Fibroblast of lung (primary cell): ENCODE measurements around the gene RYR1. TPM values are rescaled to one million over a fixed set of nuclear protein-coding genes. Genes with fewer than 3 reads are reported as not detected.

Source experiments
- DNase-seq, 2 donors: peaks; one replicate each; pipeline versions ENCODE4 v3.0.0 to v3.0.0-alpha.2; 2010; ENCODE audit warnings: low read depth in 2 of 2
- H2AFZ ChIP-seq: 2 replicates; pipeline ENCODE4 v1.5.1; 2012; ENCODE audit warnings: low read length, control low read depth, inconsistent platforms
- H3K27ac ChIP-seq: 2 replicates; pipeline ENCODE4 v1.5.1; 2011; ENCODE audit warnings: low read length, control low read depth; ENCODE audit not compliant: insufficient read depth
- H3K27me3 ChIP-seq: 2 replicates; pipeline ENCODE4 v1.5.1; 2011; ENCODE audit warnings: mild to moderate bottlenecking, low read length; ENCODE audit not compliant: control insufficient read depth, insufficient read depth
- H3K36me3 ChIP-seq: 2 replicates; pipeline ENCODE4 v1.5.1; 2011; ENCODE audit warnings: low read length; ENCODE audit not compliant: control insufficient read depth, insufficient read depth
- H3K4me1 ChIP-seq: 2 replicates; pipeline ENCODE4 v1.5.1; 2011; ENCODE audit warnings: low read length; ENCODE audit not compliant: control insufficient read depth, insufficient read depth; ENCODE audit errors: extremely low read depth
- H3K4me2 ChIP-seq: 2 replicates; pipeline ENCODE4 v1.5.1; 2011; ENCODE audit warnings: low read length, control low read depth; ENCODE audit not compliant: insufficient read depth; ENCODE audit errors: extremely low read depth
- H3K4me3 ChIP-seq, 4 experiments: fragments of 200-600 bp in 1 of 4; sonication (generic) in 1 of 4; replicated peaks in 1 of 4; 2 replicates each; pipeline ENCODE4 v1.5.1; 2011 to 2016; ENCODE audit warnings: low read length in 4 of 4, low read depth in 3 of 4, mild to moderate bottlenecking in 3 of 4, control low read depth in 2 of 4, inconsistent platforms in 1 of 4, mixed read lengths in 1 of 4; ENCODE audit not compliant: insufficient read depth in 1 of 4; ENCODE audit errors: control extremely low read depth in 1 of 4
- H3K79me2 ChIP-seq: 2 replicates; pipeline ENCODE4 v1.5.1; 2012; ENCODE audit warnings: mild to moderate bottlenecking, low read length, inconsistent platforms; ENCODE audit not compliant: control insufficient read depth, insufficient read depth
- H3K9ac ChIP-seq: 2 replicates; pipeline ENCODE4 v1.5.1; 2011; ENCODE audit warnings: mild to moderate bottlenecking, low read length, control low read depth; ENCODE audit not compliant: insufficient read depth
- H3K9me3 ChIP-seq: 2 replicates; pipeline ENCODE4 v1.5.1; 2012; ENCODE audit warnings: low read depth, low read length; ENCODE audit not compliant: control insufficient read depth, insufficient read depth
- H4K20me1 ChIP-seq: 2 replicates; pipeline ENCODE4 v1.5.1; 2011; ENCODE audit warnings: low read length; ENCODE audit not compliant: control insufficient read depth, insufficient read depth; ENCODE audit errors: extremely low read depth
- EZH2 ChIP-seq: IDR thresholded peaks from 2 replicates; pipeline ENCODE4 v1.5.1; 2012; ENCODE audit warnings: low read length, control low read depth, mild to moderate bottlenecking; ENCODE audit errors: missing control alignments
- polyA plus RNA-seq, 2 donors: library from polyadenylated mRNA; depleted of rRNA in 1 of 2; stranded (reverse) in 1 of 2; unstranded in 1 of 2; fragments of >200 nt; gene quantifications; 2 replicates each; pipeline ENCODE4 v1.2.1, GENCODE V29; 2011 to 2012; ENCODE audit warnings: missing spikeins in 1 of 2
- total RNA-seq: library from RNA; depleted of rRNA; stranded (reverse); fragments of >200 nt; gene quantifications from 2 replicates; pipeline ENCODE4 v1.2.1, GENCODE V29; 2014
- TF ChIP-seq, protein P1 (sequence below), 2 donors: IDR thresholded peaks in 1 of 2; conservative IDR thresholded peaks in 1 of 2; 1 replicate in 1 of 2; 2 replicates in 1 of 2; pipeline ENCODE4 v1.5.1; 2011 to 2012; ENCODE audit warnings: low read length in 2 of 2, control low read depth in 1 of 2, inconsistent platforms in 1 of 2, low read depth in 1 of 2, mild to moderate bottlenecking in 1 of 2

RYR1 gene
- total and polyA plus RNA-seq, 2 donors (not counting 1 experiment from before 2014, with no cell fraction given) = under 0.01 TPM

GRCh38 chr19:38385057-38385803 is 48.3 kb upstream of the RYR1 start:
- Histone ChIP-seq H3K27ac (no peak overlapping the region), H3K9me3 (no peaks in the 10 kb centered on the region), H2AFZ (no peak overlapping the region), H3K36me3 (peaks cover 13% of the 10 kb centered on the region), H3K4me2 (no peak overlapping the region), H3K4me3 (no peak overlapping the region), H3K4me1 (peaks cover 6% of the 10 kb centered on the region), H3K79me2 (peaks cover 11% of the 10 kb centered on the region), H3K27me3 (no peaks in the 10 kb centered on the region), H4K20me1 (no peaks in the 10 kb centered on the region), H3K9ac (no peak overlapping the region)
- TF ChIP-seq EZH2 = no peak
- TF ChIP-seq, protein P1, sequence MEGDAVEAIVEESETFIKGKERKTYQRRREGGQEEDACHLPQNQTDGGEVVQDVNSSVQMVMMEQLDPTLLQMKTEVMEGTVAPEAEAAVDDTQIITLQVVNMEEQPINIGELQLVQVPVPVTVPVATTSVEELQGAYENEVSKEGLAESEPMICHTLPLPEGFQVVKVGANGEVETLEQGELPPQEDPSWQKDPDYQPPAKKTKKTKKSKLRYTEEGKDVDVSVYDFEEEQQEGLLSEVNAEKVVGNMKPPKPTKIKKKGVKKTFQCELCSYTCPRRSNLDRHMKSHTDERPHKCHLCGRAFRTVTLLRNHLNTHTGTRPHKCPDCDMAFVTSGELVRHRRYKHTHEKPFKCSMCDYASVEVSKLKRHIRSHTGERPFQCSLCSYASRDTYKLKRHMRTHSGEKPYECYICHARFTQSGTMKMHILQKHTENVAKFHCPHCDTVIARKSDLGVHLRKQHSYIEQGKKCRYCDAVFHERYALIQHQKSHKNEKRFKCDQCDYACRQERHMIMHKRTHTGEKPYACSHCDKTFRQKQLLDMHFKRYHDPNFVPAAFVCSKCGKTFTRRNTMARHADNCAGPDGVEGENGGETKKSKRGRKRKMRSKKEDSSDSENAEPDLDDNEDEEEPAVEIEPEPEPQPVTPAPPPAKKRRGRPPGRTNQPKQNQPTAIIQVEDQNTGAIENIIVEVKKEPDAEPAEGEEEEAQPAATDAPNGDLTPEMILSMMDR (conservative IDR thresholded peaks at IDR 0.05 in 1 of 2, IDR thresholded peaks at IDR 0.05 in 1 of 2; ENCODE audit: low read depth in 1 of 2, low read length in 2 of 2) = no peak
- no peak for DNase-seq

DNA sequence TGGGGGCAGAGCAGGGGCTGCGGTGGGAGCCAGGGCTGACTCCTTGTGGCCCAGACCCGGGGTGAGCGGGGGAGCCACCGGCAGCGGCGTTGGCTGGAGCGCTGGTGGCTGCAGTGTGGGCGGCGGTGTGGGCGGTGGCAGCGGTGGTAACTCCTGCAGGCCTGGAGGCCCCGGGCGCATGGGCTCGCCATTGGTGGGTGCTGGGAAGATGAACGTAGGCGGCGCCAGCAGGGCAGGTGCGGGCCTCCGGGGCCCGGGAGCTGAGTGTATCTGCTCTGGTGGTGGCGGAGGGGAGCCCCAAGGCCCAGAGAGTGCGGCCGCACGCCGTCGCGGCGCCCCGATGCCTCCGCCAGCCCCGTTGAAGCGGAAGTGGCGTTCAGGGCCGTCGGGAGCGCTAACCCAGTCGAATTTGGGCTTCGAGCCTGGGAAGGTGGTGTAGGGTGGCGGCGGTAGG is 47.7 kb upstream of the RYR1 start:
- H3K4me1 ChIP-seq = peaks cover 6% of the 10 kb centered on the region
- peaks cover 13% of the 10 kb centered on the region for H3K36me3 ChIP-seq
- H3K79me2 ChIP-seq = peaks cover 14% of the 10 kb centered on the region
- no peak overlapping the region for H2AFZ ChIP-seq
- no peaks in the 10 kb centered on the region for H3K27me3 ChIP-seq
- H4K20me1 ChIP-seq = no peaks in the 10 kb centered on the region
- no peak overlapping the region for H3K9ac ChIP-seq
- no peaks in the 10 kb centered on the region for H3K9me3 ChIP-seq
- no peak for DNase-seq
- no peak for TF ChIP-seq EZH2
- TF ChIP-seq, protein P1 (conservative IDR thresholded peaks at IDR 0.05 in 1 of 2, IDR thresholded peaks at IDR 0.05 in 1 of 2; ENCODE audit: low read depth in 1 of 2, low read length in 2 of 2) = no peak
- H3K27ac ChIP-seq = no peak overlapping the region
- H3K4me3 ChIP-seq = no peak overlapping the region
- H3K4me2 ChIP-seq = no peak overlapping the region

GRCh38 chr19:38386300-38386970 is 47.1 kb upstream of the RYR1 start:
- Histone ChIP-seq H3K36me3 (peaks cover 11% of the 10 kb centered on the region), H3K4me1 (peaks cover 6% of the 10 kb centered on the region), H3K27ac (peak overlapping the region; percentile 34), H3K4me3 (no peak overlapping the region), H3K9ac (no peak overlapping the region), H3K9me3 (no peaks in the 10 kb centered on the region), H3K27me3 (no peaks in the 10 kb centered on the region), H4K20me1 (no peaks in the 10 kb centered on the region), H2AFZ (no peak overlapping the region), H3K4me2 (no peak overlapping the region), H3K79me2 (peaks cover 14% of the 10 kb centered on the region)
- no peak for TF ChIP-seq EZH2
- TF ChIP-seq, protein P1 (conservative IDR thresholded peaks at IDR 0.05 in 1 of 2, IDR thresholded peaks at IDR 0.05 in 1 of 2; ENCODE audit: low read depth in 1 of 2, low read length in 2 of 2) = no peak
- DNase-seq = no peak
